Measurements from ENCODE around the gene TMEM167A. TPM values are rescaled to one million over a fixed set of nuclear protein-coding genes. Genes with fewer than 3 reads are reported as not detected.

Gene TMEM167A
- total and polyA plus RNA-seq, 4 donors, result 80.1 to 137 (median 118) TPM

GRCh38 chr5:83104021-83104420 lies 26.8 kb upstream of the TMEM167A start:
- no peak for DNase-seq (ENCODE audit: low read depth in 4 of 6, low spot score in 6 of 6)
- Histone ChIP-seq H3K4me3 (ENCODE audit: low read depth, low read length) (no peak overlapping the region), H3K4me1 (ENCODE audit: control insufficient read depth, insufficient read depth, low read length) (no peaks in the 10 kb centered on the region), H3K9me3 (ENCODE audit: control insufficient read depth, insufficient read depth, low read length) (no peaks in the 10 kb centered on the region), H3K36me3 (ENCODE audit: control insufficient read depth, insufficient read depth, low read length) (no peaks in the 10 kb centered on the region), H3K27ac (ENCODE audit: low read depth, low read length) (no peak overlapping the region), H3K27me3 (ENCODE audit: control insufficient read depth, insufficient read depth, low read length) (no peaks in the 10 kb centered on the region)

- no peak overlapping the region for H3K4me3 ChIP-seq (ENCODE audit: low read depth, low read length)
- H3K4me1 ChIP-seq (ENCODE audit: control insufficient read depth, insufficient read depth, low read length), result no peaks in the 10 kb centered on the region
- H3K27ac ChIP-seq (ENCODE audit: low read depth, low read length), result no peak overlapping the region
- no peaks in the 10 kb centered on the region for H3K36me3 ChIP-seq (ENCODE audit: control insufficient read depth, insufficient read depth, low read length)
- no peaks in the 10 kb centered on the region for H3K9me3 ChIP-seq (ENCODE audit: control insufficient read depth, insufficient read depth, low read length)
- no peaks in the 10 kb centered on the region for H3K27me3 ChIP-seq (ENCODE audit: control insufficient read depth, insufficient read depth, low read length)
- DNase-seq (ENCODE audit: low read depth in 4 of 6, low spot score in 6 of 6), result no peak
These were observed 25.3 kb upstream of the TMEM167A start for GRCh38 chr5:83102364-83102980.

- no peak overlapping the region for H3K4me3 ChIP-seq (ENCODE audit: low read depth, low read length)
- no peak for DNase-seq (ENCODE audit: low read depth in 4 of 6, low spot score in 6 of 6)
- no peaks in the 10 kb centered on the region for H3K36me3 ChIP-seq (ENCODE audit: control insufficient read depth, insufficient read depth, low read length)
- no peaks in the 10 kb centered on the region for H3K4me1 ChIP-seq (ENCODE audit: control insufficient read depth, insufficient read depth, low read length)
- no peaks in the 10 kb centered on the region for H3K27me3 ChIP-seq (ENCODE audit: control insufficient read depth, insufficient read depth, low read length)
- H3K9me3 ChIP-seq (ENCODE audit: control insufficient read depth, insufficient read depth, low read length), result no peaks in the 10 kb centered on the region
- no peak overlapping the region for H3K27ac ChIP-seq (ENCODE audit: low read depth, low read length)
- WGBS (ENCODE audit: insufficient coverage), result no CpG with 5 or more reads among the region's 1 CpG
These were observed 24.3 kb upstream of the TMEM167A start for GRCh38 chr5:83101514-83101913.

GRCh38 chr5:83099445-83099844 lies 22.3 kb upstream of the TMEM167A start:
- Histone ChIP-seq H3K27ac (ENCODE audit: low read depth, low read length) (no peak overlapping the region), H3K27me3 (ENCODE audit: control insufficient read depth, insufficient read depth, low read length) (no peaks in the 10 kb centered on the region), H3K9me3 (ENCODE audit: control insufficient read depth, insufficient read depth, low read length) (no peaks in the 10 kb centered on the region), H3K4me1 (ENCODE audit: control insufficient read depth, insufficient read depth, low read length) (no peaks in the 10 kb centered on the region), H3K4me3 (ENCODE audit: low read depth, low read length) (no peak overlapping the region), H3K36me3 (ENCODE audit: control insufficient read depth, insufficient read depth, low read length) (no peaks in the 10 kb centered on the region)
- WGBS (ENCODE audit: insufficient coverage), result 0% methylated on average over 1 of the region's 1 CpG
- peak in 2 of 6 donors; percentile 6 to 10 for DNase-seq (ENCODE audit: low read depth in 4 of 6, low spot score in 6 of 6)

- Histone ChIP-seq H3K36me3 (ENCODE audit: control insufficient read depth, insufficient read depth, low read length) (no peaks in the 10 kb centered on the region), H3K27ac (ENCODE audit: low read depth, low read length) (no peak overlapping the region), H3K9me3 (ENCODE audit: control insufficient read depth, insufficient read depth, low read length) (no peaks in the 10 kb centered on the region), H3K4me1 (ENCODE audit: control insufficient read depth, insufficient read depth, low read length) (no peaks in the 10 kb centered on the region), H3K4me3 (ENCODE audit: low read depth, low read length) (no peak overlapping the region), H3K27me3 (ENCODE audit: control insufficient read depth, insufficient read depth, low read length) (no peaks in the 10 kb centered on the region)
- peak in 2 of 6 donors; percentile 8 to 52 for DNase-seq (ENCODE audit: low read depth in 4 of 6, low spot score in 6 of 6)
These were observed 21.8 kb upstream of the TMEM167A start for GRCh38 chr5:83099001-83099400.

- Histone ChIP-seq H3K36me3 (ENCODE audit: control insufficient read depth, insufficient read depth, low read length) (no peaks in the 10 kb centered on the region), H3K9me3 (ENCODE audit: control insufficient read depth, insufficient read depth, low read length) (no peaks in the 10 kb centered on the region), H3K4me3 (ENCODE audit: low read depth, low read length) (no peak overlapping the region), H3K27ac (ENCODE audit: low read depth, low read length) (no peak overlapping the region), H3K27me3 (ENCODE audit: control insufficient read depth, insufficient read depth, low read length) (no peaks in the 10 kb centered on the region), H3K4me1 (ENCODE audit: control insufficient read depth, insufficient read depth, low read length) (no peaks in the 10 kb centered on the region)
- no peak for DNase-seq (ENCODE audit: low read depth in 4 of 6, low spot score in 6 of 6)
- WGBS (ENCODE audit: insufficient coverage), result no CpG with 5 or more reads among the region's 2 CpGs
These were observed 20.6 kb upstream of the TMEM167A start for GRCh38 chr5:83097689-83098231.

GRCh38 chr5:83096660-83097339 lies 19.6 kb upstream of the TMEM167A start:
- DNase-seq (ENCODE audit: low read depth in 4 of 6, low spot score in 6 of 6), result no peak
- H3K9me3 ChIP-seq (ENCODE audit: control insufficient read depth, insufficient read depth, low read length), result no peaks in the 10 kb centered on the region
- no peak overlapping the region for H3K4me3 ChIP-seq (ENCODE audit: low read depth, low read length)
- whole genome bisulfite sequencing (ENCODE audit: insufficient coverage), result no CpG with 5 or more reads among the region's 2 CpGs
- H3K36me3 ChIP-seq (ENCODE audit: control insufficient read depth, insufficient read depth, low read length), result no peaks in the 10 kb centered on the region
- H3K27ac ChIP-seq (ENCODE audit: low read depth, low read length), result no peak overlapping the region
- no peaks in the 10 kb centered on the region for H3K4me1 ChIP-seq (ENCODE audit: control insufficient read depth, insufficient read depth, low read length)
- no peaks in the 10 kb centered on the region for H3K27me3 ChIP-seq (ENCODE audit: control insufficient read depth, insufficient read depth, low read length)

GRCh38 chr5:83095957-83096539 lies 18.9 kb upstream of the TMEM167A start:
- 95% methylated on average over 5 of the region's 6 CpGs for WGBS (ENCODE audit: insufficient coverage)
- H3K9me3 ChIP-seq (ENCODE audit: control insufficient read depth, insufficient read depth, low read length), result no peaks in the 10 kb centered on the region
- H3K27ac ChIP-seq (ENCODE audit: low read depth, low read length), result no peak overlapping the region
- no peaks in the 10 kb centered on the region for H3K27me3 ChIP-seq (ENCODE audit: control insufficient read depth, insufficient read depth, low read length)
- no peak overlapping the region for H3K4me3 ChIP-seq (ENCODE audit: low read depth, low read length)
- no peaks in the 10 kb centered on the region for H3K4me1 ChIP-seq (ENCODE audit: control insufficient read depth, insufficient read depth, low read length)
- H3K36me3 ChIP-seq (ENCODE audit: control insufficient read depth, insufficient read depth, low read length), result no peaks in the 10 kb centered on the region
- DNase-seq (ENCODE audit: low read depth in 4 of 6, low spot score in 6 of 6), result no peak

- Histone ChIP-seq H3K4me1 (ENCODE audit: control insufficient read depth, insufficient read depth, low read length) (no peaks in the 10 kb centered on the region), H3K4me3 (ENCODE audit: low read depth, low read length) (no peak overlapping the region), H3K9me3 (ENCODE audit: control insufficient read depth, insufficient read depth, low read length) (no peaks in the 10 kb centered on the region), H3K27me3 (ENCODE audit: control insufficient read depth, insufficient read depth, low read length) (no peaks in the 10 kb centered on the region), H3K27ac (ENCODE audit: low read depth, low read length) (no peak overlapping the region), H3K36me3 (ENCODE audit: control insufficient read depth, insufficient read depth, low read length) (no peaks in the 10 kb centered on the region)
- 90% methylated on average over 3 of the region's 3 CpGs for WGBS (ENCODE audit: insufficient coverage)
- DNase-seq (ENCODE audit: low read depth in 4 of 6, low spot score in 6 of 6), result no peak
These were observed 18.2 kb upstream of the TMEM167A start for GRCh38 chr5:83095163-83095956.

Data from spinal cord (tissue), 10 donors.